ENCODE results near the gene CTSO.

The CTSO gene

DNA sequence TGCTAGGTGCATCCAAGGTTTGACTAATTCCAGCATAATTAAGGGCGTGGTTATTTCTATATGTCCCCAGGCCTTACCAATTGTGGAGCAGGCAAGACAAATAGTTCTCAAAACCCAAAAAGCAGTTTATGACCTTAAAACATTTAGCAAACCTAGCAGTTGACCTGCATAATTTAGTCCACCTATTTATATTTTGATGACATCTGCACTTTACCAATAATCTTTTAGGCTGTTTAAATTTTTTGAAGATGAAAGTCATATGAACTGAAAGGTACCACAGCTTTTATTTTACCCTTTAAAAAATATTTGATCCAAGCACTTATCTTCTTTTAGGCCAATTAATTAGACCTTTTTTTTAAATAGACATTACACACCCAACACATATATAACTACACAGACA lies 77.8 kb downstream of the CTSO start:
- TF ChIP-seq, protein P1, sequence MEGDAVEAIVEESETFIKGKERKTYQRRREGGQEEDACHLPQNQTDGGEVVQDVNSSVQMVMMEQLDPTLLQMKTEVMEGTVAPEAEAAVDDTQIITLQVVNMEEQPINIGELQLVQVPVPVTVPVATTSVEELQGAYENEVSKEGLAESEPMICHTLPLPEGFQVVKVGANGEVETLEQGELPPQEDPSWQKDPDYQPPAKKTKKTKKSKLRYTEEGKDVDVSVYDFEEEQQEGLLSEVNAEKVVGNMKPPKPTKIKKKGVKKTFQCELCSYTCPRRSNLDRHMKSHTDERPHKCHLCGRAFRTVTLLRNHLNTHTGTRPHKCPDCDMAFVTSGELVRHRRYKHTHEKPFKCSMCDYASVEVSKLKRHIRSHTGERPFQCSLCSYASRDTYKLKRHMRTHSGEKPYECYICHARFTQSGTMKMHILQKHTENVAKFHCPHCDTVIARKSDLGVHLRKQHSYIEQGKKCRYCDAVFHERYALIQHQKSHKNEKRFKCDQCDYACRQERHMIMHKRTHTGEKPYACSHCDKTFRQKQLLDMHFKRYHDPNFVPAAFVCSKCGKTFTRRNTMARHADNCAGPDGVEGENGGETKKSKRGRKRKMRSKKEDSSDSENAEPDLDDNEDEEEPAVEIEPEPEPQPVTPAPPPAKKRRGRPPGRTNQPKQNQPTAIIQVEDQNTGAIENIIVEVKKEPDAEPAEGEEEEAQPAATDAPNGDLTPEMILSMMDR (conservative IDR thresholded peaks at IDR 0.05; ENCODE audit: low read depth, low read length): no peak
- DNase-seq (ENCODE audit: low read depth): no peak
- no peak overlapping the region for H3K4me3 ChIP-seq (ENCODE audit: low read depth, low read length)
